Measurements from ENCODE around the gene CCDC3. TPM values are rescaled to one million over a fixed set of nuclear protein-coding genes. Genes with fewer than 3 reads are reported as not detected.

The CCDC3 gene
- total and polyA plus RNA-seq, 8 donors, result 0.60 to 4.7 (median 2.2) TPM

DNA sequence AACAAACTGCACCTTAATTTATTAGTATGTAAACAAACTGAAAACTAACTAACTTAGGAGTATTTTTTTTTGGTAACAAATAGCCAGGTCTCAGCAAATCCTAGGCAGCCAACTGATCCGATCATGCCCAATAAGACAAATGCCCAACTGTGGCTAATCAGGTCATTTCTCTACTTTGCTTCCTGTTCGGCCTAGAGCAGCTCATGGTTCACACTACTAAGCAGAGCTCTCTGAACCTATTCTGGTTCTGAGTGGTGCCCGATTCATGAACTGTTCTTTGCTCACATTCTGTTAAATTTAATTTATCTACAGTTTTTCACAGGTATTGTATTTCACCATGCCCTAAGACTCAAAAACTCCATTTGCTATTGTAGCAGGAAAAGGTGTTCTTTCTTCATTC, 55.1 kb downstream of the CCDC3 start:
- H3K4me3 ChIP-seq, result no peak overlapping the region
- ATAC-seq (no peak), DNase-seq (no peak), FAIRE-seq (no peak)
- H3K27me3 ChIP-seq, result no peaks in the 10 kb centered on the region
- no peaks in the 10 kb centered on the region for H3K9me3 ChIP-seq
- no peak overlapping the region for H3K27ac ChIP-seq
- WGBS, 2 donors, result 88 to 93% methylated on average over 3 of the region's 3 CpGs
- no peaks in the 10 kb centered on the region for H3K36me3 ChIP-seq
- intact Hi-C loops (cut with DNase I), result no loop called here
- TF ChIP-seq, protein P1, sequence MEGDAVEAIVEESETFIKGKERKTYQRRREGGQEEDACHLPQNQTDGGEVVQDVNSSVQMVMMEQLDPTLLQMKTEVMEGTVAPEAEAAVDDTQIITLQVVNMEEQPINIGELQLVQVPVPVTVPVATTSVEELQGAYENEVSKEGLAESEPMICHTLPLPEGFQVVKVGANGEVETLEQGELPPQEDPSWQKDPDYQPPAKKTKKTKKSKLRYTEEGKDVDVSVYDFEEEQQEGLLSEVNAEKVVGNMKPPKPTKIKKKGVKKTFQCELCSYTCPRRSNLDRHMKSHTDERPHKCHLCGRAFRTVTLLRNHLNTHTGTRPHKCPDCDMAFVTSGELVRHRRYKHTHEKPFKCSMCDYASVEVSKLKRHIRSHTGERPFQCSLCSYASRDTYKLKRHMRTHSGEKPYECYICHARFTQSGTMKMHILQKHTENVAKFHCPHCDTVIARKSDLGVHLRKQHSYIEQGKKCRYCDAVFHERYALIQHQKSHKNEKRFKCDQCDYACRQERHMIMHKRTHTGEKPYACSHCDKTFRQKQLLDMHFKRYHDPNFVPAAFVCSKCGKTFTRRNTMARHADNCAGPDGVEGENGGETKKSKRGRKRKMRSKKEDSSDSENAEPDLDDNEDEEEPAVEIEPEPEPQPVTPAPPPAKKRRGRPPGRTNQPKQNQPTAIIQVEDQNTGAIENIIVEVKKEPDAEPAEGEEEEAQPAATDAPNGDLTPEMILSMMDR (IDR thresholded peaks at IDR 0.05), result no peak
- H3K4me1 ChIP-seq, result no peaks in the 10 kb centered on the region

DNA sequence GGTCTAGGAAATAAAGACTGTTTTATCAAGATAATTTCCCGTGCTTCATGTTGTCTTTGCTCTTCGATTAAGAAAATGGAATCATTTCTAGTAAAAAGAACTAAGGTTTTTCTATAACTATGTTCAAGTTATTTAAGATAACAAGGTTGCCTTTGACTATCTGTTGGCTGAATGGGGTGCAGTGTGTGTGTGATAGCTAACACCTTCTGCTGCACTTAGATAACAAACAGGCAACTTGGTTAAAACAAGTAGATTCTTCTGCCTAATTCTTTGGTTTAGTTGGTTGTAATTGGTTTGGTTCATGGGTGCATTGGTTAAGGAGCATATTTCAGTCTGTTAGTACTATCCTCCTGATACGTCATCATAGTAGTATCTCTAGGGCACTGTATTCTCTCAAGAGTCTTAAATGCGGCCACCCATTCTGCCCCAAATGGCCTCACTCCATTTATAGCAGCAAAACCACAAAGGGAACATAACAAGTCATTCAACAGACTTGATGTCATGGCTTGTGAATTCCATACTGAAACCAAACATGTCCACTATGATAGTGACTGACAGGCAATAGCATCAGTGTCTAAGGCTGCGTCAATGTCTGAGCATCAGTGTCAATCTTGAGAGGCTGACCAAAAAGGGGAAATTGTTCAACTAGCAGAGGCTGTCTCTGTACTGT, 55.7 kb downstream of the CCDC3 start:
- intact Hi-C loops (cut with DNase I), result no loop called here

DNA sequence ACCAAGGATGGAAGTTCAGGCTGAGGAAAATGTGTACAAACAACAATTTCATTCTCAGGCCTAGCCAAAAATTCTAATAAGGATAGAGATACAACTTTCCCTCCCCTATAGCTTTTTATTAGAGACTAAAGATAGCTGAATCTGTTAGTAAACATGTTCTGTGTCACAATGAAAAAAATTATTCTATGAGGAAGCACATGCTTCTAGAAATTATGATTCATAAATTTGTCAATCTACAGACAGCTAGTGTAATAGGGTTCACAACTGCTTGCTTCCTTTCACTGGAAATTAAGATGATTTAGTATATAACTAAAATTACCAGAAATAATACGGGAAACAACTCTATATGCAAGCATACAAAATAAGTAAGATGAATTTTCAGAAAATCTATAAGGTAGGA, 56.6 kb downstream of the CCDC3 start:
- WGBS, 2 donors, result 90 to 98% methylated on average over 1 of the region's 1 CpG
- H3K4me1 ChIP-seq, result no peaks in the 10 kb centered on the region
- TF ChIP-seq, protein P1 (IDR thresholded peaks at IDR 0.05), result no peak
- ATAC-seq (no peak), DNase-seq (no peak), FAIRE-seq (no peak)
- intact Hi-C loops (cut with DNase I), result no loop called here
- no peaks in the 10 kb centered on the region for H3K9me3 ChIP-seq
- H3K36me3 ChIP-seq, result no peaks in the 10 kb centered on the region
- H3K27ac ChIP-seq, result no peak overlapping the region
- no peaks in the 10 kb centered on the region for H3K27me3 ChIP-seq
- H3K4me3 ChIP-seq, result no peak overlapping the region

More for the DNA sequence above, 55.7 kb downstream of the CCDC3 start:
- FAIRE-seq, result no peak
- H3K9me3 ChIP-seq, result no peaks in the 10 kb centered on the region
- H3K27me3 ChIP-seq, result no peaks in the 10 kb centered on the region
- ATAC-seq, result no peak
- no peaks in the 10 kb centered on the region for H3K36me3 ChIP-seq
- DNase-seq, result no peak
- WGBS, 2 donors, result 80% methylated on average over 5 of the region's 5 CpGs
- H3K4me1 ChIP-seq, result no peaks in the 10 kb centered on the region
- TF ChIP-seq, protein P1 (IDR thresholded peaks at IDR 0.05), result no peak
- no peak overlapping the region for H3K27ac ChIP-seq
- H3K4me3 ChIP-seq, result no peak overlapping the region

DNA sequence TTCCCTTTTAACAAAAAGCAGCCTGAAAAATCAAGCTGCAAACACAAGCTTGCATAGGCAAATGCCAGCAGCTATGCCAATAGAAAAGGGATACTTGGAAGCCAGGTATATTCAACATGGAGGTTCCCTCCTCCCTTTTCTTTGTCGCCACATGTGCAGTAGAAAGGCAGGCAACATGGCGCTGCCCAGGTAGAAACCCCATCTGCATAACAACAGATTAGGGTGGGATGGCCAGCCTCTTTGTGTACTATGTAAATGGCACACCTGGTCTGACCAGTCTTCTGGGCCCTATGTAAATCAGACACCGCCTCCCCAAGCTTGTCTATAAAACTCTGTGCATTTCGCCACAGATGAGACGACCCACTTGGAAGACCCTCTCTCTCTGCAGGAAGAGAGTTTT, 58.1 kb downstream of the CCDC3 start:
- FAIRE-seq (no peak), ATAC-seq (no peak), DNase-seq (no peak)
- intact Hi-C loops (cut with DNase I), result no loop called here
- no peak overlapping the region for H3K27ac ChIP-seq
- WGBS, 2 donors, result 81 to 82% methylated on average over 5 of the region's 5 CpGs
- no peaks in the 10 kb centered on the region for H3K27me3 ChIP-seq
- H3K4me3 ChIP-seq, result no peak overlapping the region
- H3K9me3 ChIP-seq, result no peaks in the 10 kb centered on the region
- TF ChIP-seq, protein P1 (IDR thresholded peaks at IDR 0.05), result no peak
- no peaks in the 10 kb centered on the region for H3K36me3 ChIP-seq
- no peaks in the 10 kb centered on the region for H3K4me1 ChIP-seq

DNA sequence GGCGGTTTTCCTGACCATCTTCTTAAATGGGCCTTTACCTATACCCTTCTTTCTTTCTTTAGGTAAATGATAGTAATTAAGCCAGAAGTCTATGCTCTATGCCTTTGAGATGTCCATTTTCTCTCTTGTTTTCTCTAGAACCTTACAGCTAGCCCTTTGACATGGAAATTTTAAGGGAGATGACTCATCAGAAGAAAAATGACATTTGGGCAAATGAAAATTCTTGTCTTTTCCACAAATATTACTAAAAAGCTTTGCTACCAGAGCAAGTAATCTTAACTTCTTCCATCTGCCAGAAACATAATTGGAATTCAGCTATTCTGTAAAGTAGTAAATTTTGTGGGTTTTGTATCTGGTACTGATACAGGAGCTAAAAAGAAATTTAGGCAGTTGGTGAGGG, 59.5 kb downstream of the CCDC3 start:
- intact Hi-C loops (cut with DNase I), result no loop called here
- TF ChIP-seq, protein P1 (IDR thresholded peaks at IDR 0.05), result no peak
- no peak overlapping the region for H3K4me3 ChIP-seq
- DNase-seq, result no peak
- 93 to 94% methylated on average over 1 of the region's 1 CpG for WGBS, 2 donors
- no peaks in the 10 kb centered on the region for H3K4me1 ChIP-seq
- H3K36me3 ChIP-seq, result no peaks in the 10 kb centered on the region
- no peak for FAIRE-seq
- no peak for ATAC-seq
- H3K27me3 ChIP-seq, result no peaks in the 10 kb centered on the region
- no peaks in the 10 kb centered on the region for H3K9me3 ChIP-seq
- no peak overlapping the region for H3K27ac ChIP-seq
